ENCODE measurements around the gene SMIM10.
"Not testable (repeated sequence)": the region's sequence is repeated elsewhere in the genome, so short reads cannot be mapped to it uniquely, and the experiment has no call there.

SMIM10 gene

GRCh38 chrX:135015523-135016245 is 24.9 kb downstream of the SMIM10 start:
- no peak for DNase-seq

- not testable (repeated sequence) for DNase-seq
Observed at GRCh38 chrX:135019890-135020289, 29.1 kb downstream of the SMIM10 start.

- not testable (repeated sequence) for DNase-seq
Observed at GRCh38 chrX:135023791-135024190, 33.0 kb downstream of the SMIM10 start.

GRCh38 chrX:135024526-135024925 is 33.7 kb downstream of the SMIM10 start:
- no peak for DNase-seq

- not testable (repeated sequence) for DNase-seq
Observed at GRCh38 chrX:135030207-135030963, 39.6 kb downstream of the SMIM10 start.

- DNase-seq, result not testable (repeated sequence)
Observed at GRCh38 chrX:135041149-135042123, 50.6 kb downstream of the SMIM10 start.
